PC-9 (cell line): ENCODE data around the gene NCS1. TPM values are rescaled to one million over a fixed set of nuclear protein-coding genes. Genes with fewer than 3 reads are reported as not detected.

Source experiments
- BruUV-seq: library from RNA; stranded (reverse); fragments of 400-500 nt; replicated peaks from 2 replicates; lab custom pipeline; 2021; lab: Mats Ljungman, UMichigan
- CTCF ChIA-PET: fragments of 300-600 bp; sonication (Branson Sonifier 250); formaldehyde crosslinking; loops from one replicate; lab custom pipeline; 2022; ENCODE audit warnings: antibody characterized with exemption; lab: Charles Lee
- POLR2A ChIA-PET: fragments of 300-600 bp; sonication (Branson Sonifier 250); formaldehyde crosslinking; loops from one replicate; lab custom pipeline; 2022; ENCODE audit warnings: antibody characterized with exemption; ENCODE audit not compliant: unreplicated experiment; lab: Charles Lee
- DNase-seq, 2 experiments: peaks; one replicate each; pipeline versions ENCODE4 v3.0.0 to v3.0.0-alpha.2; 2015 to 2022; ENCODE audit warnings: mixed read lengths in 1 of 2
- H2AFZ ChIP-seq: fragments of 200-600 bp; sonication (generic); 2 replicates; pipeline ENCODE4 v1.8.1; 2017; ENCODE audit warnings: antibody characterized with exemption
- H3F3A ChIP-seq: fragments of 200-600 bp; sonication (generic); 2 replicates; pipeline ENCODE4 v1.8.1; 2017; ENCODE audit warnings: antibody characterized with exemption, mild to moderate bottlenecking, low read depth; ENCODE audit not compliant: insufficient read depth
- H3K27ac ChIP-seq: fragments of 200-600 bp; sonication (generic); 2 replicates; pipeline ENCODE4 v1.6.1; 2016; ENCODE audit warnings: mixed run types
- H3K27me3 ChIP-seq: fragments of 200-600 bp; sonication (generic); 2 replicates; pipeline ENCODE4 v1.6.1; 2016; ENCODE audit warnings: low read depth, mixed run types; ENCODE audit not compliant: insufficient read depth
- H3K36me3 ChIP-seq: fragments of 200-600 bp; sonication (generic); 2 replicates; pipeline ENCODE4 v1.6.1; 2016; ENCODE audit warnings: low read depth, mixed run types
- H3K4me1 ChIP-seq: fragments of 200-600 bp; sonication (generic); replicated peaks from 2 replicates; pipeline ENCODE4 v1.6.1; 2016; ENCODE audit warnings: mixed run types; ENCODE audit not compliant: insufficient read depth
- H3K4me2 ChIP-seq: fragments of 200-600 bp; sonication (generic); 2 replicates; pipeline ENCODE4 v1.6.1; 2017; ENCODE audit warnings: mixed run types
- H3K4me3 ChIP-seq: fragments of 200-600 bp; sonication (generic); 2 replicates; pipeline ENCODE4 v1.6.1; 2016; ENCODE audit warnings: mixed run types
- H3K79me2 ChIP-seq: fragments of 200-600 bp; sonication (generic); 2 replicates; pipeline ENCODE4 v1.6.1; 2017; ENCODE audit warnings: low read depth, mixed run types
- H3K9me2 ChIP-seq: fragments of 200-600 bp; sonication (generic); 2 replicates; pipeline ENCODE4 v1.8.1; 2017; ENCODE audit warnings: mild to moderate bottlenecking; ENCODE audit not compliant: insufficient read depth
- H3K9me3 ChIP-seq: fragments of 200-600 bp; sonication (generic); 2 replicates; pipeline ENCODE4 v1.8.1; 2016; ENCODE audit warnings: low read depth; ENCODE audit not compliant: insufficient read depth
- H4K20me1 ChIP-seq: fragments of 200-600 bp; sonication (generic); 2 replicates; pipeline ENCODE4 v1.8.1; 2017; ENCODE audit not compliant: insufficient read depth
- EZH2 ChIP-seq: fragments of 200-600 bp; sonication (generic); IDR thresholded peaks from 2 replicates; pipeline ENCODE4 v1.8.0; 2017; ENCODE audit warnings: antibody characterized with exemption, low read depth
- intact Hi-C: fragments of 100-400 bp; cut with micrococcal nuclease; formaldehyde crosslinking; loops from one replicate; pipeline ENCODE4 v1.10.0; 2022; ENCODE audit not compliant: unreplicated experiment
- total RNA-seq: library from RNA; stranded (reverse); gene quantifications from 2 replicates; pipeline ENCODE4 v1.2.3, GENCODE V29; 2021
- TF ChIP-seq, protein P1 (sequence below): fragments of 200-600 bp; sonication (generic); conservative IDR thresholded peaks from 2 replicates; pipeline ENCODE4 v1.6.1; 2017; ENCODE audit warnings: mixed run types, antibody characterized with exemption, mild to moderate bottlenecking, moderate library complexity

NCS1 gene
- total RNA-seq, 1 experiment from 2014 or later, result 59.2 TPM

DNA sequence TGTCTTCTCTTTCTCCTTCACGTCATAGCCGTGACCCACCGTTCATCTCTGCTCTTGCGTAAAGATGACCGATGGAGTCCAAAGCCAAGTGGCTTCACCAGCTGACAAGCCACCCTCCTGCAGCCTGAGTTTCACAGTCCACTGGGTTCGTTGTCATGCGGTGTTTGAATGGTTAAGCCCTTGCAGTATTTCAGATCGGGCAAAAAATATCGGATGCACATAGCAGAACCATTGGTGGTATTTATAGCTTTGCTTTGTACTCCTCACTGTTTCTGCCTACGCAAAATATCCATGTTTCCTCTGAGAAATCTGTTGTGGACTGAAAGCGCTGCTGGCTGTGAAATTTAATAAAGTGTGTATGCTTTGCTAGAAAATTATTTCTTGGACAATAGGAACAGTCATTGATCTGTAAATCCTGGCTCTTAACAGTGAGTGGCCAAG lies 34.5 kb upstream of the NCS1 start:
- CTCF ChIA-PET, result no interaction called here
- POLR2A ChIA-PET, result no interaction called here
- TSS peak; percentile 23 for BruUV-seq
- no peaks in the 10 kb centered on the region; the same call in 1 of the 2 replicates for H3F3A ChIP-seq
- intact Hi-C loops, result loop anchor here (1.0 kb wide), 1 partner anchor 10 kb away; no protein-coding TSS in a partner anchor
- no peaks in the 10 kb centered on the region for H3K9me3 ChIP-seq
- H3K27ac ChIP-seq, result no peak overlapping the region
- no peaks in the 10 kb centered on the region; the same call in 1 of the 2 replicates for H3K36me3 ChIP-seq
- DNase-seq, result no peak
- no peaks in the 10 kb centered on the region for H3K4me1 ChIP-seq
- H3K4me3 ChIP-seq, result no peak overlapping the region
- TF ChIP-seq, protein P1, sequence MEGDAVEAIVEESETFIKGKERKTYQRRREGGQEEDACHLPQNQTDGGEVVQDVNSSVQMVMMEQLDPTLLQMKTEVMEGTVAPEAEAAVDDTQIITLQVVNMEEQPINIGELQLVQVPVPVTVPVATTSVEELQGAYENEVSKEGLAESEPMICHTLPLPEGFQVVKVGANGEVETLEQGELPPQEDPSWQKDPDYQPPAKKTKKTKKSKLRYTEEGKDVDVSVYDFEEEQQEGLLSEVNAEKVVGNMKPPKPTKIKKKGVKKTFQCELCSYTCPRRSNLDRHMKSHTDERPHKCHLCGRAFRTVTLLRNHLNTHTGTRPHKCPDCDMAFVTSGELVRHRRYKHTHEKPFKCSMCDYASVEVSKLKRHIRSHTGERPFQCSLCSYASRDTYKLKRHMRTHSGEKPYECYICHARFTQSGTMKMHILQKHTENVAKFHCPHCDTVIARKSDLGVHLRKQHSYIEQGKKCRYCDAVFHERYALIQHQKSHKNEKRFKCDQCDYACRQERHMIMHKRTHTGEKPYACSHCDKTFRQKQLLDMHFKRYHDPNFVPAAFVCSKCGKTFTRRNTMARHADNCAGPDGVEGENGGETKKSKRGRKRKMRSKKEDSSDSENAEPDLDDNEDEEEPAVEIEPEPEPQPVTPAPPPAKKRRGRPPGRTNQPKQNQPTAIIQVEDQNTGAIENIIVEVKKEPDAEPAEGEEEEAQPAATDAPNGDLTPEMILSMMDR, result no peak
- TF ChIP-seq EZH2, result no peak
- H3K27me3 ChIP-seq, result no peaks in the 10 kb centered on the region
- H4K20me1 ChIP-seq, result no peaks in the 10 kb centered on the region
- no peak overlapping the region for H3K4me2 ChIP-seq
- H3K9me2 ChIP-seq, result no peaks in the 10 kb centered on the region
- no peaks in the 10 kb centered on the region for H3K79me2 ChIP-seq
- H2AFZ ChIP-seq, result no peak overlapping the region

DNA sequence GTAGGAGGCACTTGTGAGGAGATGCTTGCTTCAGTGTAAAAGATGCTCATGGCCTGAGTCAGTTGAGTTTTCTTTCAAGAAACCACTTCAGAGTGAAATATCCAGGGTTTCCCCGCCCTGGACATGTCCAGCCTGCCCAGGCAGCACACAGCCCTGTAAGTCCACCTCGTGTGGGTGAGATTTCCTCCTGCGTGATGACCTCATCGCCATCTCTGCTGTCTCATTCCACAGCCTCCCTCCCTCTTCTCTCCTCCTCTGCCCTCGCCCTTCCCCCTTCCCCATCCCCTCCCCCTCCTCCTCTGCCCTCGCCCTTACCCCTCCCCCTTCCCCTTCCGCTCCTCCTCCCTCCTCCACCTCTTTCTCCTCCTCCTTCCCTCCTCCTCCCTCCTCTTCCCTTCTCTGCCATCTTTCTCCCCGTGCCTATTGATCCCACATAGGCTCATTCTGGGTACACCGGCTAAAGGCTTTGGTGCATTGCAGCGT lies 34.0 kb upstream of the NCS1 start:
- H3K4me1 ChIP-seq, result no peaks in the 10 kb centered on the region
- DNase-seq, result peak in 1 of 2 experiments; percentile 52
- H3K9me2 ChIP-seq, result no peaks in the 10 kb centered on the region
- H3K36me3 ChIP-seq, result no peaks in the 10 kb centered on the region; the same call in 1 of the 2 replicates
- BruUV-seq, result no TSS peak
- H2AFZ ChIP-seq, result no peak overlapping the region
- no peaks in the 10 kb centered on the region for H4K20me1 ChIP-seq
- no peak overlapping the region for H3K4me3 ChIP-seq
- no peaks in the 10 kb centered on the region; the same call in 1 of the 2 replicates for H3F3A ChIP-seq
- H3K27ac ChIP-seq, result no peak overlapping the region
- H3K4me2 ChIP-seq, result no peak overlapping the region
- no peaks in the 10 kb centered on the region for H3K9me3 ChIP-seq
- TF ChIP-seq, protein P1, result no peak
- no peak for TF ChIP-seq EZH2
- POLR2A ChIA-PET, result no interaction called here
- CTCF ChIA-PET, result no interaction called here
- intact Hi-C loops, result loop anchor here (1.0 kb wide), 1 partner anchor 11 kb away; no protein-coding TSS in a partner anchor
- no peaks in the 10 kb centered on the region for H3K27me3 ChIP-seq
- H3K79me2 ChIP-seq, result no peaks in the 10 kb centered on the region

- Histone ChIP-seq H3K36me3 (no peaks in the 10 kb centered on the region; the same call in 1 of the 2 replicates), H3F3A (no peaks in the 10 kb centered on the region; the same call in 1 of the 2 replicates), H3K4me2 (no peak overlapping the region), H3K9me2 (no peaks in the 10 kb centered on the region), H3K4me3 (no peak overlapping the region), H3K4me1 (no peaks in the 10 kb centered on the region), H3K27me3 (no peaks in the 10 kb centered on the region), H2AFZ (no peak overlapping the region), H3K9me3 (no peaks in the 10 kb centered on the region), H3K27ac (no peak overlapping the region), H3K79me2 (no peaks in the 10 kb centered on the region), H4K20me1 (no peaks in the 10 kb centered on the region)
- DNase-seq, result no peak
- ChIA-PET CTCF (no interaction called here), POLR2A (no interaction called here)
- BruUV-seq, result no TSS peak
- intact Hi-C loops, result loop anchor here (1.0 kb wide), 1 partner anchor 11 kb away; no protein-coding TSS in a partner anchor
- TF ChIP-seq, protein P1, result no peak
- no peak for TF ChIP-seq EZH2
These were observed 33.4 kb upstream of the NCS1 start for GRCh38 chr9:130138791-130139190.
